ENCODE data around the gene CDK14.

The CDK14 gene

DNA sequence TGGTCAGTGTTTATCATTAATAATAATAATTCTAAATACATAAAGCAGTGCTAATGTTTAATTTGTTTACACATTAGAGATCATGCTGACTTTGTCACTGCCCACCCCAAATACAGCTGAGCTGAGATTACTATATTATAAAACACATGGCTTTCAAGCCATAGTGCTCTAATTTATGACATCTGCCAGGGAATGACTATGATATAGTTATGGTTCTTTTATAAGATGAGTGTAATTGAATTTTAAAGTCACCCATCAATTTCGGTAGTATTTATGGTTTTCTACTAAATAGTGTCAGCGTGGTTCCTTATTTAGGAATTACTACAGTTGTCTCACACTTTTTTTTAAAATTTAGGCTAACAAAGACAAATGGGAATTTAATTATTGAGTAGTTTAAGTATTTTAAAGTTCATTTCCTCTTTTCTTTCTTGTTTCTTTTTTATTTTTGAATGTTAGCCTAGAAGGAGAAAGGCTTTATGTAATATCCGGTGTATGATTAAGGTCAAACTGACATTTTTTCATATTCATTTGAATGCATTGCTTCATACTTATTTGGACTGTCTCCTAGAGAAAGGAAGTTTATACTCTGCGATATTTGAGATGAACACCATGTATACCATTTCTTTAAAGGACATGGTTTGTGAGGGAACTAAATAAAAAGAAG lies 3.9 kb downstream of the CDK14 start:
- no peak overlapping the region for H3K4me2 ChIP-seq (ENCODE audit: insufficient read depth, low read length)
- no peak for TF ChIP-seq EZH2 (IDR thresholded peaks at IDR 0.05; ENCODE audit: borderline replicate concordance, low read depth, low read length, severe bottlenecking)
- TF ChIP-seq, protein P1, sequence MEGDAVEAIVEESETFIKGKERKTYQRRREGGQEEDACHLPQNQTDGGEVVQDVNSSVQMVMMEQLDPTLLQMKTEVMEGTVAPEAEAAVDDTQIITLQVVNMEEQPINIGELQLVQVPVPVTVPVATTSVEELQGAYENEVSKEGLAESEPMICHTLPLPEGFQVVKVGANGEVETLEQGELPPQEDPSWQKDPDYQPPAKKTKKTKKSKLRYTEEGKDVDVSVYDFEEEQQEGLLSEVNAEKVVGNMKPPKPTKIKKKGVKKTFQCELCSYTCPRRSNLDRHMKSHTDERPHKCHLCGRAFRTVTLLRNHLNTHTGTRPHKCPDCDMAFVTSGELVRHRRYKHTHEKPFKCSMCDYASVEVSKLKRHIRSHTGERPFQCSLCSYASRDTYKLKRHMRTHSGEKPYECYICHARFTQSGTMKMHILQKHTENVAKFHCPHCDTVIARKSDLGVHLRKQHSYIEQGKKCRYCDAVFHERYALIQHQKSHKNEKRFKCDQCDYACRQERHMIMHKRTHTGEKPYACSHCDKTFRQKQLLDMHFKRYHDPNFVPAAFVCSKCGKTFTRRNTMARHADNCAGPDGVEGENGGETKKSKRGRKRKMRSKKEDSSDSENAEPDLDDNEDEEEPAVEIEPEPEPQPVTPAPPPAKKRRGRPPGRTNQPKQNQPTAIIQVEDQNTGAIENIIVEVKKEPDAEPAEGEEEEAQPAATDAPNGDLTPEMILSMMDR (IDR thresholded peaks at IDR 0.05; ENCODE audit: borderline replicate concordance, extremely low read depth, low read length, poor library complexity, severe bottlenecking): no peak

DNA sequence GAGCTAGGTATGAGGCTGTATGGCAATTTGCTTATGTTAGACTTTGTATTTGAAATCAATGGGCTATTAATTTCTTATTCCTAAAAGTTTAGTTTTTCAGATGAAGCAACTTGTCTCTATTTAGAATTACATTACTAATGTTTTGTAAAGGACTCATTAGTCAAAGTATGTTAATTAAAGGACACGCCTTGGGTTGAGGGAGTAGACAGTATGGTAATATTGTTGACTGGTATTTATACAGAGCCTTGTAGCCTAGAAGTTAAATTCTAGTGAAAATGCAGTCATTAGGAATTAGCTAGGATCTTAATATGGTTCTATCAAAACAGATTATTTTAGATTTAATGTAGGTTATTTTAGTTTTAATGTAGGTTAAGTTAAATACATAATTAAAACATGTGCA lies 6.2 kb downstream of the CDK14 start:
- no peaks in the 10 kb centered on the region for H3K79me2 ChIP-seq (ENCODE audit: insufficient read depth, low read length)
- DNase-seq (no peak), ATAC-seq (ENCODE audit: insufficient read depth, low read depth) (no peak)
- no peaks in the 10 kb centered on the region for H3K27me3 ChIP-seq (ENCODE audit: insufficient read depth, low read length, poor library complexity)
- H4K20me1 ChIP-seq (ENCODE audit: insufficient read depth, low read length): no peaks in the 10 kb centered on the region
- H3K4me2 ChIP-seq (ENCODE audit: insufficient read depth, low read length): no peak overlapping the region
- no peaks in the 10 kb centered on the region for H3K36me3 ChIP-seq (ENCODE audit: insufficient read depth, low read length)
- no peak overlapping the region for H3K27ac ChIP-seq (ENCODE audit: low read length)
- no peak overlapping the region for H2AFZ ChIP-seq (ENCODE audit: low read depth, low read length)
- no peak overlapping the region for H3K4me3 ChIP-seq (ENCODE audit: low read depth in 1 of 2, low read length in 2 of 2)
- no peak for TF ChIP-seq EZH2 (IDR thresholded peaks at IDR 0.05; ENCODE audit: borderline replicate concordance, low read depth, low read length, severe bottlenecking)
- TF ChIP-seq, protein P1 (IDR thresholded peaks at IDR 0.05; ENCODE audit: borderline replicate concordance, extremely low read depth, low read length, poor library complexity, severe bottlenecking): no peak
- H3K4me1 ChIP-seq (ENCODE audit: insufficient read depth, low read length): no peaks in the 10 kb centered on the region
- no peaks in the 10 kb centered on the region for H3K9me3 ChIP-seq (ENCODE audit: insufficient read depth, low read length, severe bottlenecking)
- no peak overlapping the region for H3K9ac ChIP-seq (ENCODE audit: low read depth, low read length)

More for the DNA sequence above, 3.9 kb downstream of the CDK14 start:
- Histone ChIP-seq H3K4me3 (ENCODE audit: low read depth in 1 of 2, low read length in 2 of 2) (no peak overlapping the region), H3K27ac (ENCODE audit: low read length) (no peak overlapping the region), H4K20me1 (ENCODE audit: insufficient read depth, low read length) (no peaks in the 10 kb centered on the region), H2AFZ (ENCODE audit: low read depth, low read length) (no peak overlapping the region), H3K9me3 (ENCODE audit: insufficient read depth, low read length, severe bottlenecking) (no peaks in the 10 kb centered on the region), H3K27me3 (ENCODE audit: insufficient read depth, low read length, poor library complexity) (no peaks in the 10 kb centered on the region), H3K4me1 (ENCODE audit: insufficient read depth, low read length) (no peaks in the 10 kb centered on the region), H3K79me2 (ENCODE audit: insufficient read depth, low read length) (no peaks in the 10 kb centered on the region), H3K9ac (ENCODE audit: low read depth, low read length) (no peak overlapping the region), H3K36me3 (ENCODE audit: insufficient read depth, low read length) (no peaks in the 10 kb centered on the region)
- DNase-seq (no peak), ATAC-seq (ENCODE audit: insufficient read depth, low read depth) (no peak)

DNA sequence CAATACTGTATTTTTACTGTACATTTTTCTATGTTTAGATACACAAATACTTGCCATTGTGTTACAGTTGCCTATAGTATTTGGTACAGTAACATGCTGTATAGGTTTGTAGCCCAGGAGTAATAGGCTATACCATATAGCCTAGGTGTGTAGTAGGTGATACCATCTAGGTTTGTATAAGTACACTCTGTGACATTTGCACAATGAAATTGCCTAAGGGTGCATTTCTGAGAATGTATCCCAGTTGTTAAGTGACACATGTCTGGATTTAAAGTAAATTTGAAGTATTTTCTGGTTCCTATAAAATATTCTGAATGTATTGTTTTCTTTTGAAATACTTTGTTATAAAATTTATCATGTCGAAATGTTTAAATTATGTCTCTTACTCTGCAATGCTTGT lies 7.2 kb downstream of the CDK14 start:
- H2AFZ ChIP-seq (ENCODE audit: low read depth, low read length): no peak overlapping the region
- no peak overlapping the region for H3K4me2 ChIP-seq (ENCODE audit: insufficient read depth, low read length)
- no peaks in the 10 kb centered on the region for H3K79me2 ChIP-seq (ENCODE audit: insufficient read depth, low read length)
- H4K20me1 ChIP-seq (ENCODE audit: insufficient read depth, low read length): no peaks in the 10 kb centered on the region
- TF ChIP-seq EZH2 (IDR thresholded peaks at IDR 0.05; ENCODE audit: borderline replicate concordance, low read depth, low read length, severe bottlenecking): no peak
- TF ChIP-seq, protein P1 (IDR thresholded peaks at IDR 0.05; ENCODE audit: borderline replicate concordance, extremely low read depth, low read length, poor library complexity, severe bottlenecking): no peak
- no peak overlapping the region for H3K27ac ChIP-seq (ENCODE audit: low read length)
- H3K4me3 ChIP-seq (ENCODE audit: low read depth in 1 of 2, low read length in 2 of 2): no peak overlapping the region
- no peaks in the 10 kb centered on the region for H3K27me3 ChIP-seq (ENCODE audit: insufficient read depth, low read length, poor library complexity)
- no peak overlapping the region for H3K9ac ChIP-seq (ENCODE audit: low read depth, low read length)
- H3K9me3 ChIP-seq (ENCODE audit: insufficient read depth, low read length, severe bottlenecking): no peaks in the 10 kb centered on the region
- ATAC-seq (ENCODE audit: insufficient read depth, low read depth) (no peak), DNase-seq (no peak)
- H3K4me1 ChIP-seq (ENCODE audit: insufficient read depth, low read length): no peaks in the 10 kb centered on the region
- H3K36me3 ChIP-seq (ENCODE audit: insufficient read depth, low read length): no peaks in the 10 kb centered on the region

All from DND-41 (cell line).